ENCODE measurements around the gene TRIM17. TPM values are rescaled to one million over a fixed set of nuclear protein-coding genes. Genes with fewer than 3 reads are reported as not detected.

Gene TRIM17
- polyA plus RNA-seq, 3 donors = 7.8 to 14.4 (median 13.3) TPM

DNA sequence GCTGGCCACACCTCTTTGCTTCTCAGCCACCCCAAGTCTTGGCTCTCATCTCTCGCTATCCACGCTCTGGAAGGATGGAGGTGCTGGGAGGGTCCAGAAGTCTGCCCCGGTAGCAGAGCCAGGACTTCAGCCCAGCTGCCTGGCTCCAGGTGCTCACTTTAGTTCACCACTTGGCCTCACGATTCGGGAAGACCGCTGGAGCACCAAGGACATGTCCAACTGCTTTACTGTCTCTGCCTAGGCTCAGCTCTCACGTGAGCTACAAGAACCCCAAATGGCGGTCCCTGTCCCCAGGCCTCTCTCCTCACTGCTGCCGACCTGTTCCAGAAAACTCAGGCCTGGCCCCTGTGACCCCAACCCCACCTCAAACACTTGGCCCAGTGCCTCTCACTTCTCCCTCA lies 13.4 kb downstream of the TRIM17 start:
- no peak for DNase-seq

DNA sequence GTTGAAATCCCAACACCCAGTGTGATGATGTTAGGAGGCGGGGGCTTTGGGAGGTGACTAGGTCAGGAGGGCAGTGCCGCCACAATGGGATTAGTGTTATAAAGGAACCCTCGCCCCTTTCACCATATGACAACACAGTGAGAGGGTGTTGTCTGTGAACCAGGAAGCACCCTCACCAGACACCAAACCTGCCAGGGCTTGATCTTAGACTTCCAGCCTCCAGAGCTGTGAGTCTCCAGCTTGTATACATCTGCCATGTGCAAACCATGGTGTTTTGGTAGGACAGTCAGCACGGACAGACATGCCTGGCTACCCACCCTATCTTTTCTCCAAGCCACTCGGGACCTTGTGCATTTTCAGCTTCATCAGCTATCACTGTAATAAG lies 14.0 kb downstream of the TRIM17 start:
- no peak for DNase-seq

DNA sequence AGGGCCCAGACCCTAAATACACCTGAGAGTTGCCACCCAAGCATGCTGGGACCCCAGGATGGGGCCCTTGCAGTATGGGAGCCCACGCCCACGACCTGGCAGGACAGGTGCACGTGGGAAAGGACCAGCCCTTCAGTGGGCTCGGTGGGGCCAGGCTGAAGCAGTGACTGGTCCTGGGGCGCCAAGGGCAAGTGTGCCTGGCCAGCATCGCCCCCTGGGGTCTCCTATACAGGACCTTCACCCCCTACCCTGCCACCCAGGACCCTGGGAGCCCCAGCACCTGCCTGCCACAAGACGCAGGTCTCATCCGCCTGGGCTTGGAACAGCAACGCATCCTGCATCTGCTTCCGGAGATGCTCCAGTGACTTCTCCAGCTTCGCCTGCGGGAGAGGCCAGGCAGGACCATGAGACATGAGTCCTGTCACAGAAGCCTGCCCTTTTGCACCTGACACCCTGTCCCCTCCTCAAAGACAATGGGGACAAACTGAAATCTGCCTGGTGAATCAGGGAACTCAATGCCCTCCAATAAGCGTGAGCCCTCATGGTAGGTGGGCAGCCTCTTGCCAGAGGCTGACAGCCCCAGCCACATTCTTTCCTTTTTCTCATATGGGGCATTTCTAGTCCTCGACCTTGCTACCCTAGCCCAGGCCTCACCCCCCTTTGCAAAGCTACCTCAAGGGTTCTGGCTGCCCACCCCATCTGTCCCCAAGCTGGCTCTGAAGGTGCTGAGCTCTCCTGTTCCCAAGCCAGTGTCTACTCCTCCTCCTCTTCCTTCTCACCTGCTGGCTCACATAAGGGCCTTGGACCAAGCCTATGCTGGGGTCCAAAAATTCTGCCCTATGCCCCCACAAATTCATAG lies 14.7 kb downstream of the TRIM17 start:
- no peak for DNase-seq

DNA sequence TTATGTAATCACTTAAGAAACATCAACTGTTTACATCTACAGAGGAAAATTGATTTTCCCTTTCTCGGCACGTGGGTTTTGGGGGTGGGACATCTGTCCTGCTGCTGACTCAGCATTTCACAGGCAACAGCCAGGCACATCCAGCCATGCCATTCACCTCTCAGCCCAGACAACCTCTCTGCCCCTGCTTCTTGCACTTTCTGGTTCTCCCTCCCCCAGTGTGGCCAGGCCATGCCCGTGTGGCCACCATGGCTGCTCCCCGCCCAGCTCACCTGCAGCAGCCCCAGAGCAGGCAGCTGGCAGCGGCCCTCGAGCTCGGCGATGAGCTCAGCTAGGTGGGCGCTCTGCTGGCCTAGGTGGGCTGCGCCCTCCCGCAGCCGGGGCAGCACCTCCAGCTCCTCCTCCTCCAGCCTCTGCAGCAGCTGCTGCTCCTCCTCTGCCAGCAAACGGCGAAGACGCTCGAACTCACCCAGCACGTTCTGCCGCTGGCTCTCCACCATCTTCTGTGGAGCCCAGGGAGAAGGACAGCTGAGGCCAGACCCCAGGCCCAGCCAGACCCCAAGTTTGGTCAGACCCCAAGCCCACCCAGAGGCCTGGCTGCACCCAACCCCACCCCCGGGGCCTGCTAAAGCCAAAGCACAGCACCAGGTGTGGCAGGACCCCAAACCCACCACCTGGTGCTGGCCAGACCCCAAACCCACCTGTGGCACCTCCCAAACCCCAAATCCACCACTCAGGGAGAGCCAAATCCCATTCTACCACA lies 15.8 kb downstream of the TRIM17 start:
- no peak for DNase-seq

DNA sequence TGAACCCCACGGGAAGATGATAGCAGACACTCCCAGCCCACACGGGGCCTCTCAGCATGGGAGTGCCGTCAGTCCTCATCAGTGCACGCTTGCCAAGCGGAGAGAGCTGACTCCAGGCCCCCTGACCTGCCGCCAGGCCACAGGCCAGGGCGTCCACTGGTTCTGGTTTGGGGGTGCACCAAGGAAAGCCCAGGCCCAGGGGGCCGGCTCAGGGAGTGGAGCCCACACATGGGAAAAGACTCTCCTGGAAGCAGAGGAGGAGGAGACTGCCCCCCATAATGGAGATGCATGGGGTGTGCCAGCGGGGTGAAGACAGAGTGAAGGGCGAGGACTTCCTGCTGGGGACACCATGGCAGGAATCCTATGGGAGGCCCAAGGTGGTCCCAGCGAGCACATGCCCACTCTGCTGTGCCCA lies 16.4 kb downstream of the TRIM17 start:
- DNase-seq = no peak

DNA sequence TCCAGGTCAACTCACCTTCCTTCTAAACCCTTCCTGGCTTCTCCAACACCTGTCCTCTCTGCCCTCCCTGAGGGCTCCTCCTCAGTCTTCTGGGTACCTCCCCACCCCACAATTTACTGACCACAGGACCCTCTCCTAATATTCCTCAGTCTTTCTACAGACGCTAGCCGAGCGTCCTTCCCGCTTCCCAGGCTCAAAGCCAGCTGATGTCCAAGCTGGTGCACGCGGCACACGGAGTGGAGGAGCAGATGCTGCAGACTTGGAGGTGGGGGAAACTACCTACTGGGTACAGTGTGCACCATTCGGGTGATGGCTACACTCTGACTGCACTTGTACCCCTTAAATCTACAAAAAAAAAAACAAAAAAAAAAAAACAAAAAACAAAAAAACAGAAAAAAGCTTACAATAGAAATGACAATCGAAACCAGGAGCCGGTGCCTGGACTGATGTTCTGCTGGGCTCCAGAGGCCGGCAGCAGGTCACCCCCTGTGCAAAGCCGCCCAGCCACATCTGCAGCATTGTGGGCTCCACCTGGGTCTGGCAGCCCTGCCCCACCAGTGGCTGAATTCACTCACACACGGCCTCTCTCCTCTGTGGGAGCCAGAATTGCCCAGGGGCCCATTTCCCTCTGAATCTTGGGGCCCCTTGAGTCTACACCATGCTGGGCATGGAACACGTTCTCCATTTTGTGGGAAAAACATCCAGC lies 17.0 kb downstream of the TRIM17 start:
- DNase-seq = no peak

DNA sequence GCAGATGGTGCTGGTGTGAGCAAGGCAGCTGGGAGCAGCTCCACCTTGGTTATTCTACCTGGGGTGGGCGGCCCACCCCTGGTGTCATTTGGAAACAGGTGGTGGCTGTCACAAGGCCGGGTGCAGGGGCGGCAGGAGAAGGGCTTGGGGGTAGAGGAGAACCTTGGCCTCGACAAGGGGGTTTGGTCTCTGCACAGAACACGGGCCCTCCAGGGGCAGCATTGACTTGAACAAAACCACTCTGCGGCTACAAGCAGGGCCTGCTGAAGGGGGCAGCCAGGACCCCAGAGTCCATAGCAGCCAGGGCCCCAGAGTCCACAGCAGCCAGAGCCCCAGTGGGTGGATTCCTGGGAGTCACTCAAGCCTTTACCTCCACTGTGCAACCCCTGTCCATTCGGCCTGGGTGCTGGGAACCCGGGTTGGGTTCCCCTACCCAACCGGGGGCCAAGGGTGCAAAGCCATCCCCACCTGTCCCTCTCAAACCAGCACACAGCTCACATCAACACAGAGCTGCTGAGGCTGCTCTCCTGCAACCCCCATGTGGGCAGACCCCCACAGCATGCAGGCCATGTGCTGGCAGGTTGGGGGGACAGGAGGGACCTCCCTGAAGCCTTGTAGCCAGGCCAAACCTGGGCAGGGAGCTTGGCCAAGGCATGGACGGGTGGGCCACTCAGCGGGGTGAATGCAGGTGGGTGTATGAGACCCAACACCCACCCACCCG lies 17.8 kb downstream of the TRIM17 start:
- DNase-seq = no peak

DNA sequence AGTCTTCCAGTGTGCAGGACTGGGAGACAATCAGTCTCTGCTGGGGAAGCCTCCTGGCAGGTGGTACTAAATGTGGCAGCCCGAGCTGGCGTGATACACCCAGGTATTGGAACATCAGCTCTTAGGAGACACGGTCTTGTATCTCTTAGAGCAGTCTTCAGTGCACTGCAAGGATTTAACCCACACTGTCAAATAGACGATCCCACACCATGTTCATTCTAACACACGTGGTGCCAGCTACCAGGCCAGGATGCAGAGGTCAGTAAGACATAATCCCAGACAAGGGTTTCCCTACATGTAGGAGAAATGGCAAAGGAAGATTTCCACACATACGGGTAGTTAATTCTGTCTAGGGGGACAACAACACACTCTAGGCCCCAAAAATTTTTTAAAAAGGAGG lies 18.7 kb downstream of the TRIM17 start:
- no peak for DNase-seq

DNA sequence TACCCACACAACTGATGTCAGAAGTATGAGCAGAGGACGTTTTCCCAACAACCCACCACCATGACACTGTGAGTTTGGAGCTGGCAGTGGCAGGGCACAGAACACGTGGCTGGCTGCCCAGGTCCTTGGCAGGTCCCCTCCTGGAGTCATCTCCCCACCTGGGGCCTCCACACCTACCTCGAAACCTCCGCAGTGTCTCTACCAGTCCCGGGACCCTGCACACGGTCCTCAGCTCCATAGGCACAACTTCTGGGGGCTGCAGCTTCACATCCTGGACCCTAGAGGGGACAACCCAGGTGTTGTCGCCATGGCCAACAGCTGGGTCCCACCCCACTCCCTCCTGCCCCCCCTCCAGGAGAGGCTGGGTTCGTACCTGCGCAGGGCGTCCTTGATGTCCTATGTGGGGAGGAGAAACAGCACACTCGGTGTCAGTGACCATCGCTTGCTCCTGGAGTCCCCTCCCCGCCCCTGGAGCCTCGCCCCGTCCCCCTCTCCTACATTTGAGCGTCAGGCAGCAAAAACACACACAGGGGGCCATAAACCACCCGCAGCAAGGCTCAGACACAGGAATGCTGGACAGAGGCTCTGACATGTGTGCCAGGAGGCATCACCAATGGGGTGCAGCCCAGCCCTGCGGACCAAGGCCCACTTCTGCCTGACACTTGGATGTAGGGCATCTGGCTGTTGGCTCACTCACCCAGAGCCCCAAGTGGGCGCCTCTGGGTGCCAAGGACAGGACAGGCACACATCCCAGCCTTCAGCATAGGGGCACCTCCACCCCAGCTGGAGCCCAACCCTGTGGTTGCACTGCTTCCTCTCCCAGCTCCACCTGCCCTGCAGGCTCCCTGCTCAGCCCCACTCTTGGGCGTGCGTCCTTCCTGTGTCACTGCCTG lies 19.6 kb downstream of the TRIM17 start:
- DNase-seq = no peak

DNA sequence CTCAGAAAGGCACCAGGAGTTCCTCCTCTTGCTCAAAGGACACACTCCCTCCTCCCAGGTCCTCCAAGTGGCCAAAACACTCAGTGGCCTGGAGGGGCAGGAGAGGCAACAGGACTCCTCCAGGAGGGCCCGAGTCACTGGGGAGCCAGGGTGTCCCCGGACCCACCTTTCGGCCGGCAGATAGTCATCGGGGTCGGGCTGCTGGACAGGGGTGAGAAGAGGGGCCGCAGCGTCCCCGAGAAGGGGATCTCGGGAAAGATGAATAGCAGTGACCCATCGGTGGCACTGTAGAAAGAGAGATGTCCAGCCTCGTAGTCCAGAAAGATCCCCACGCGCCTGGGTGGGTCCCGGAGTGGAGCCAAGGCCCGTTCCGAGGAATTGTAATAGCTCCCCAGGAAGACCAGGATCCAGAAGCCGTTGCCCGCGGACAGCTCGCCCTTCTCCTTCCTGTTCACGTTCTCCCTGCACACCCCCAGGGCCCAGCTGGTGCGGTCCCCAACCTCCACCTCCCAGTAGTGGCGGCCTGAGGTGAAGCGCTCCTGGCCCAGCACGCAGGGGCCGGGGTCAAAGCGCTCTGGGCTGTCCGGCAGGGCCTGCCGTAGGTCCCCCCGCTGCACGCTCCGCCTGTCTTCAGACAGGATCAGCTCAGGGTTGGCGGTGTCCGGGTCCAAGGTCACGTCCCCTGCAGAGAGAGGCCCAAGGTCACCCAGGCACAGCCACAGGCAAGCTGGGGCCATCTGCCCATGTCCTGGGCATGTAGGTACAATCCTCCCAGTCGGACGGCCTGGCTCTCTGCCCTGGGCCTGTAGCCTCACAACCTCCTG lies 21.9 kb downstream of the TRIM17 start:
- no peak for DNase-seq

DNA sequence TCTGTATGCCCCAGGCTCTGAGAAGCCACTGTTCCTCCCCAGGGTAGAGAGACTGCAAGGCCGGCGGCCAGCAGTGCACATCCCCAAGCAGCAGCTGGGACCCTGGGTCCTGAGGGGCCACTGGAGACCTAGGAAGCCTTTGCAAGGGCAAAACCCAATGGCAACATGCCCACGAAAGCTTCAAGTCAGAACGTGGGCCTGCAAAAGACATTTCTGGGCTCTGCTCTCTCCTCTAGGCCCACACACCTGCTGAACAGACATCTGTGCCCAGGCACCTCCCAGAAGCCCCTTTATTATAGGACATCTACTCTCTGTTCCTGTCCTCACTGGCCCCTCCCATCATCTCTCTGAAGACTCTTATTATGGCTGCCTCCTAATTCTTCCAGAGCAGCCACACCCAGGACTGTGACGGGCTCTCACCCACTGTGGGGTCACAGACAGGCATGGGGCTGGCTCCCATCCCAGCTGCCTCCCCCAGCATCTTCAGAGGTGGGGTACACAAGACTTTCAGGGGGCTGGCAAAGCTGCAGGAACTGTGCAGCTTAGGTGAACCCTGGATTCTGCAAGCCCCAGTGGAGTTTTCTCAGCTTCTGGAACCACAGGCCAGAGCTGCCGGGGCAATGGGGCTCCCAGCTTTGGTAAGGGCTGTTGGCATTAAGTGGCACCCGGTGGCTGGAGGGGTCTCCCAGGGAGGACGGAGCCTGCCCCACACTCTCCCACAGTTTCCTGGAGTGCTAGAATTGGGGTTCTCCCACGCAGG lies 22.7 kb downstream of the TRIM17 start:
- DNase-seq = no peak

DNA sequence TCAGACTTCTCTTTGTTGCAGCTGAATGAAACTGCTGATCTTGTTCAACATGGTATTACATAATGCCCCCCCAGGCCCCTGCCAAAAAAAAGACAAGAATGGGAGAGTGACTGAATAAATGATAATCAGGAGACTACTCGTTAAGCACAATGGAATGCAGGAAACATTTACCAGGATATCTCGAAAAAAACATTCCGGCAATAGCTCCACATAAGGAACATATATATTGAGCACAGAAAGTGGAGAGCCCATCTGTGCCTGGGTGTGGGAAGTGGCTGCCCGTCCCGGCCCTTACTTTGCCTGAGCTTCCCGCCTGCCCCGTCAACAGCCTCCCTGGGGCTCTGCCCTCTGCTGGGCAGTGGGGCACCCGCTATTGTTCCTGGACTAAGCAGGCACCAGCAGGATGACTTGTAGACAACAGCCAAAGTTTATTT lies 23.4 kb downstream of the TRIM17 start:
- no peak for DNase-seq

DNA sequence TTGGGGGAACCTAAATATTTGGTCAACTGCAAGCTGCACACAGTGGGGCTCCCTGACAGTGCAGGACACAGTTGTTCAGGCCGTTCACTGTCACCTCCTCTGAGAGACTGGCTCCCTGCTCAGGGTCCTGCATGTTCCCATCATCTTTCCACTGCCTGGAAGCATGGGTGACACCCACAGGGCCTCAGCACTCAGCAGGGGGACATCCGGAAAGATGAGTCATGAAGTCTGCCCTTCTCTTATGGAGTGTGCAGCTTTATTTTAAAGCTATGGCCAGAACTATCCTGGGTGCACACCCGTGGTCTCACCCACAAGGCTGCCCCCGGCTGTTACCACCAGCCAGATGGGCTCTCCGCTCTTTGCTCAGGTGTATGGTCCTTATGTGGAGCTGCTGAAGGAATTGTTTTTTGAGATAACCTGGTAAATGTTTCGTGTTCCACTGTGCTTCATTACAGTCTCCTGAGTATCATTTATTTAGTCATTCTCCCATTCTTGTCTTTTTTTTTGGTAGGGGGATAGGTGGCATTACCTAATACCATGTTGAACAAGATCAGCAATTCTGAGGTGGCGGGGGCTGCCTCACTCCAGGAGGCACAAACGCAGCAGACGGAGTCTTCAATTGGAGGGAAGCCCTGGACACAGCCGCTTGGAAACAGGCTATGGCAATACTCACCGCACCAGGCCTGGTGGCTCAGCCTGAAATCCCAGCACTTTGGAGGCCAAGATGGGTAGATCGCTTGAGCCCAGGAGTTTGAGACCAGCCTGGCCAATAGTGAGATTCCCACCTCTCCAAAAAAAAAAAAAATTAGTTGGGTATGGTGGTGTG lies 24.3 kb downstream of the TRIM17 start:
- no peak for DNase-seq

DNA sequence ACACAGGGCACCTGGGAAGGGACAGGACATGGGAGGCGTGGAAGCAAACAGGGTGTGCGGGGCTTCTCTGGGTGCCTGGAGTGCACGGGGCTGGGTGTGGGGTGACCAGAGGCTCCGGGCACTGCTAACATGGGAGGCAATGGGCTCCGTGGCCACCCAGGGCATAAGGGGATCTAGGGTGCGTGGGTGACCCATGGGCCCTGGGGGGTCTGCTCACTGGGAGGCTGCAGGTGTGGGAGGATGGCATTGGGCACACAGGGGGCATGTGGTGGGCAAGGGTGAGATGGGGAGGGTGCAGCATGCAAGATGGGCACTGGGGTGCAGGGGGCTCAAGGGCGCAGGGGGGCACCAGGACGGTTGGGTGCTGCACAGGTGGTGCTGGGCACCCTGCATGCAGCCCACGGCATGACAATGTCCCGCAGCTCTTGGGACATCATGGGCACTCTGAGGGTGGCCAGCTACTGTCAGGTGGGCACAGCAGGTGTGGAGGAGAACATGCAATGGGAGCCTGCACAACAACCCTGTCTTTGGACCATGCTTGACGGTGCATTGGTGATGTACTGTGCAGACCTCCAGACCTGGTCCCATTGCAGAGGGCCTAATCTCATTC lies 25.1 kb downstream of the TRIM17 start:
- DNase-seq = no peak

DNA sequence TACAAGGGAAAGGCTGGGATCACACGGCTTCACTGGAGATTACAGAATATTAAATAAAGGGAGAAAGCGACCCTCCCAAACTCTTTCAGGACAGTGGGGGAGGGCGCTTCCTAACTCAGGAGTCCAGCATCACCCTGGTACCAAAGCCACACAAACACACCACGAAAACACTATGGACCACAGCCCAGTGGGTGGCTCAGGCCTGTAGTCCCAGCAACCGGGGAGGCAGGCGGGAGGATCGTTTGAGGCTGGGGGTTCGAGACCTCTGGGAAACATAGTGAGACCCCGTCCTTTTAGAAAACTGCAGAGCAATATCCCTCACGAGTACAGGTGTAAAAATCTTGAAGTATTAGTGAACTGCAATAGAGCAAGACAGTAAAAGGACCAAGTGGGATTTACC lies 26.0 kb downstream of the TRIM17 start:
- no peak for DNase-seq

DNA sequence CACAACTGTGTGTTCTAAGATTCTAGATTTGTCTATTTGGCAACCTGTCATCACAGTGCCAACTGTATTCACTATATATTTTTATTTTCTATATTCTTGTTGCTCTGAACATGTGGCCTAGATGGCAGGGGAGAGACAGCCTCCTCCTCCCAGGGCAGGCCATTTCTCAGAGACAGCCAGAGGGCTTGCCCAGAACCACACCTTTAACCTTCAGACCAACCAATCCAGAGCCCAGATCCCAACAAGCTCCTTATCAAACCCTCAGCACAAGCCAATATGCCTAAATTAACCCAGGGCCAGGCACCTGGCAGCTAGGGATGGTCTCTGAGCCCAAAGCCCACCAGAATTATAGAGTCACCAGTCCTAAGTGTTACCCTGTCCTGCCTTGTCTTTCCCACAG lies 29.3 kb downstream of the TRIM17 start:
- no peak for DNase-seq

DNA sequence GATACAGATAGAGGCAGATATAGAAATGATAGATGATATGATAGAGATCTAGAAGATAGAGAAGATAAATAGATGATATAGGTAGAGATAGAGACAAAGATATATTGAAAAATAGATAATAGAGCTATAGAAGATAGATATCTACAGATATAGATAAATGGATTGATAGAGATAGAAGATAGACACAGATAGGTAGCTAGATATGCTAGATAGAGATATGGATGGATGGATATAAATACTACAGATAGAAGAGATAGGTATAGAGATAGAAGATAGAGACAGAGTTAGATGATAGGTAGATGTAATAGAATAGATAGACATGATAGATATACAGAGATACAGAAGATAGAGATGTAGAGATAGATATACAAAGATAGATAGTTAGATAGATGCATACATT lies 31.4 kb downstream of the TRIM17 start:
- DNase-seq = no peak

DNA sequence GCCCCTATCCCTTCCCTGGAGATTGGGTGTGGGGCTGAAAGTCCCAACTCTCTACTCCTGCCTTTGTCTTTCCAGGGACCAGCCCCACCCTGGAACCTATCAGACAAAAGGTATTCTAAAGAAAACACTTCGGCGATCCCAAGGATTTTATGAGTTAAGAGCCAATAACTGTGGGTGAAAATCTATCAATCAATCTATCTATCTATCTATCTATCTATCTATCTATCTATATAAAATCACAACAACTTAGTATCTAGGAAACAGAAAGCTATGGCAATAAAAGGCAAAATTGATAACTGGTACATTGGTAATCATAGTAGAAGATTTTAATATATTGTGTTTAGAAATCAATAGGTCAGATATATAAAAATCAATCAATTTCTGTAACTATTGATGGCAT lies 32.9 kb downstream of the TRIM17 start:
- DNase-seq = no peak

Measured in renal pelvis (tissue), 4 donors.